Stimulated activated CD8-positive, alpha-beta memory T cell treated with anti-CD3 and anti-CD28 coated beads, Interleukin-7, amount 100 ng/mL, for 24 hours (primary cell): Measurements from ENCODE around the gene NEDD4L.

Experiments
- DNase-seq: peaks from one replicate; pipeline ENCODE4 v3.0.0-alpha.2; 2020; ENCODE audit warnings: low read depth

Gene NEDD4L

GRCh38 chr18:58211510-58211909, 167.5 kb downstream of the NEDD4L start:
- no peak for DNase-seq

GRCh38 chr18:58212274-58212673, 168.2 kb downstream of the NEDD4L start:
- no peak for DNase-seq

DNA sequence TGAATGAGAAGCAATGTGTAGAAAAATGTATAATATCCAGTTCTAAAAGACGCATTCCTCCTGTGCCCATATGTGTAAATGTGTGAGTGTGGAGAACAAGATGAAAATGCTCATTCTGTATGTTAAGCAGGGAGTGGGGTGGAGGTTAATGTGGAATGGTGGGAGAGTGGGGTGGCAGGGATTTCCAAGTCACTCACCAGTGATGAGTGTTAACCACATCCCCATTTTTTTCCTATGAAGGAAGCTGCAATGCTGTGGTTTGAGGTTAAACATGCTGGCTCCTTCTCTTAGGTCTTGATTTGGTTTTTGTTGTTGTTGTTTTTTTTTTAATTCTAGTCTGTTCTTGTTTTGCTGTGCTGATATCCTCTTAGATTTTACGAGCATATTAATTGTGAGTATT, 169.4 kb downstream of the NEDD4L start:
- no peak for DNase-seq

- DNase-seq = no peak
Observed at GRCh38 chr18:58215011-58215410, 171.0 kb downstream of the NEDD4L start.

DNA sequence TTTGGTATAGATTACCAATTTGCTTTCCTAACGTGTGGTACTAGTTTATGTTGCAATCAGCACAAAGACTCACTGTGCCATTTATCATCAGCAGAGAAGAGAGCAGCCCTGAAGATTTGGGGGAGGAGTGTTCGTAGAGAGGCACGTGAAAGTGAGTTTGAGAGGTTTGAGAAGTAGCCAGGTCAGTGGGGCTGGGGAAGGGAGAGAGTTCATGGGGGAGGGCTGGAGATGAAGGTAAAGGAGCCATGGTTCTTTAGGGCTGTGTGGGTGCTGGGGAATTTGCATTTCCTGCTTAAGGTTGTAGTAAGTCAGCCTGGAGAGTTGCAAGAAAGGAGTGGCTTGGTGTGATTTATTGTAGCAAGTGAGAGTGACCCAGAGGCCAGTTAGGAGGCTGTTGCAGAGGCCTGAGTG, 172.1 kb downstream of the NEDD4L start:
- DNase-seq = no peak

DNA sequence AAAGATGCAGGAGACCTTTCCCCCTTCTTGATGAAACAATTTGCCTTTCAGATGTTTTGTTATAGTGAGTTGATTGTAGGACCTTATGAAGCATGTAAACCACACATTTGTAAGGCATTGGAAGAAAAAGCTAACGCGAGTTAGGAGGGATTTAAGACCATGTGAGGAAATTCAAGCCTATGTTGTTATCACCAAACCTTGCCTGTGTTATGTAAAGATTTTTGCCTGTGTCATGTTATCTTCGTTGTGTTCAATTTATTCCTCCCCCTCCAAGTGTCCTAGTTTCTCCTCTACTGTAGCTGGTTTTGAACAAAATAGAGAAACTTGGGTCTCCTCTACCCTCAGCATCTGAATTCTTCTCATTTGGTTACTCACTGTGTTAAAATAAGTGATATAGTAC, 173.0 kb downstream of the NEDD4L start:
- no peak for DNase-seq

DNA sequence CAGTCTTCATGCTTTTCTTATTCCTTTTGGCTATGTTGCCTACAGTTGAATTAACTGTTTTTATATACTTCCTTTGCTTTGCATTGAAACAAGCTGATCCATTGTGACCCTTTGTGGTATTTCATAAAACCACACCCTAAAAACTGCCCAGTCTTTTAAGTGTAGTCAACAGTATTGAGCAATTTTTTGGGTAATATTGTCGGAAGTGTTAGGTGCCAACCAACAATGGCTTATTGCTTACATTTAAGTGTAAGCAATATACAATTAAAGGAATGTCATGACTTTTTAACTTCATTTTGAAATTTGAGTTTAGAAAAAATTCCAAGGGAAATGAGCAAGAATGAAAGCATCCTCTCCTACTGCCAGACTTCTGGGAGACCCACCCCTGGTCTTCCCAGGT, 174.1 kb downstream of the NEDD4L start:
- DNase-seq = no peak

- DNase-seq = no peak
Observed at GRCh38 chr18:58221060-58221725, 177.2 kb downstream of the NEDD4L start.

DNA sequence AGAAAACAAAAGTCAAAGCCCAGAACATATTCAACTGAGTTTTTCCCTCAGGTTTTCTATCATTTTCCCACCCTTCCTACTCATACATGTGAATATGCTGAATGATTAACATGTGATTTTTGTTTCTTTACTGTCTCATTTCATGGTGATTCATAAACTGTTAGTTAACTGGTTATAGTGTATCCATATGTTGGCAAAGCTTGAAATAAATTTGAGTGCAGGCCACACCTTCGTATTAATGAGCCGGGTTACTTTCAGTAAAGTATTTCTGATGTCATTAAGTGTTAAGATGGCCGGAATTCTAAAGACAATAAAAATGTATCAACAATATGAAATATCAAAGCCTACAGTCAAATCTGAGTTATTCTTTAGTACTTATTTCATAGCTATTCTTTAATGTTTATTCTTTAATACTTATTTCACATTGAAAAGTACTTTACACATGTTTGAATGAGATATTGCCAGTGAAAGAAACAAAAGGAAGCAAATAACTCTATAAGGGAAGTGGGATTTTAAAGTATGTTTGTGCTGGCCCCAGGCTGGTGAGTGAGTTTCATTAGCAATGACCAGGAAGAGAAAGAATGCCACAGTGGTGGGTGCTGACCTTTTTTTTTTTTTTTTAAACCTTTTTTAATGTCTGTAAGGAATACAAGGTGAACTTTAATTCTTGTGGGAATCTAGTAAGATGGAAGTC, 178.6 kb downstream of the NEDD4L start:
- DNase-seq = no peak

GRCh38 chr18:58223717-58224424, 179.8 kb downstream of the NEDD4L start:
- no peak for DNase-seq

DNA sequence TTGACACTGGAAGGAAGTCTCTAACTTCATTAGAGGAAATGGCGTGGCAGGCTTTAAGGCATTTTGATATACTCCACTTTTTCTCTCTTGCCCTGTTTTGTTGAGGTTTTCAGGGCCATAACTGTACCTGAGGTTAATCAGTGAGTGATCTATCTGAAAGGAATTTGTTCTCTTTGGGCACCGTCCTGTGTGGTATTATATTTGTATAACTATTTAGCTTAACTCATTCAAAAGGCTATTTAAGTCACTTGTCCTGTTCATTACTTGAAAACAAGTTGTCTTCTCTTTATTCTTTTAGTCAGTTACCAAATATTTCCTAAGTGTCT, 180.4 kb downstream of the NEDD4L start:
- no peak for DNase-seq

DNA sequence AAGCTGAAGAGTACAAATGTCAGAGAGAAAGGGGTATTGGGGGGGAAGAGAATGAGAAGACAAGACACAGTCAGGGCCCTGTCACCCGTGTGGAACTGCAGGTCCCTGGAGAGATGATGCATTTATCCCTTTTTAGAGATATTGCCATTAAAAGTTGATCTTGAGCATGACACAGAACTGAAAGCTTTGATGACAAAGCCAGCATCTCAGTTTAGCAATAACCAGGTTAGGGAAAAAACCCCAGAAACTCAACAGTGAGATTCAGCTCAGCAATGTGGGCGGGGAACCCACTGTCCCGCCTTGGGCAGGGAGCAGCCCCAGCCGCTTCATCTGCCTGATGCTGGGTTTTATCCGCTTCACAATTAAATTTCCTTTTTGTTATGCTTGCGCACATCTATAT, 181.1 kb downstream of the NEDD4L start:
- DNase-seq = no peak

DNA sequence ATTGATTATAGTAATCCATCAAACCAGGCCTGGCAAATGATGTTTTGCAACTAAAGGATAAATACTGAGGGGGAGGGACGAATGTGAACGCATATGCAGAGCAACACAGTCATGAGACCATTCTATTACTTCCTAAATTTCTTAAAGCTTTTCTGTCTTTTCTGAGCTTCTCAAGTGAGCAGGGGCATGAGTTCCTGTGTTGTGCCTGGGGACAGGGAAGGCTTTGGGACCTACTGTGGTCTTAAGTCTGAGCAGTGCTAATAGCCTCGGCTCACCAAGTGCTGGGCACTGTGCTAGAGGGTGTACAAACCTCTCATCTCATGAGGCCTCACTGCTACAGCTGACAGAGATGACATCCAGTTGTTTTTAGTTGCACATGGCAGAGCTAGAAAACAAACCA, 182.4 kb downstream of the NEDD4L start:
- no peak for DNase-seq

DNA sequence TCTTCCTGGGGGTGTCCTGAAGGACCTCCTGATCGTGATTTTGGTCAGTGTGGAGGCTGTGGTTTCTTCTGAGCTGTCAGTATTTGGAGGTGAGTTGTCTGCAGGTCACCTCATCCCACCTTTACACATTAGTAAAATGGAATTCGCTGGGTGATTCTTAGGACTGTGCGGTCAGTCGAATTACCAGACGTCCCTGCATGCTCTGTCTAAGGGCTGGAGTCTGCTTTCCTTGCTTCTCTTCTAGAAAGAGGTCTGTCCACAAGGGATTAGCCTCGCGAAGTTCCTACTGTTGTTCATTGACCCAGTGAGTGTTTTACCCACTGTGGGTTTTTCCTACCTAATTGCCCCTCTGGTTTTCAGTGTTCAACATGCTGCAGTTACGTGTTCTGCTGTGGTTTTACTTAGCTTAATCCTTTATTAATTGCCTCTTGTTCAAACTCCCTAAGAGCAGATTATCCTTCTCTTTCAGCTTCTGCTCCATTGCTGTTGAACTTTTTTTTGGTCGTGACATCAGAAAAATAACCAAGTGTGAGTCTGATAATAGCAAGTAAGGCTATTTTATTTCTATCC, 183.4 kb downstream of the NEDD4L start:
- no peak for DNase-seq

- no peak for DNase-seq
Observed at GRCh38 chr18:58228176-58228575, 184.2 kb downstream of the NEDD4L start.

DNA sequence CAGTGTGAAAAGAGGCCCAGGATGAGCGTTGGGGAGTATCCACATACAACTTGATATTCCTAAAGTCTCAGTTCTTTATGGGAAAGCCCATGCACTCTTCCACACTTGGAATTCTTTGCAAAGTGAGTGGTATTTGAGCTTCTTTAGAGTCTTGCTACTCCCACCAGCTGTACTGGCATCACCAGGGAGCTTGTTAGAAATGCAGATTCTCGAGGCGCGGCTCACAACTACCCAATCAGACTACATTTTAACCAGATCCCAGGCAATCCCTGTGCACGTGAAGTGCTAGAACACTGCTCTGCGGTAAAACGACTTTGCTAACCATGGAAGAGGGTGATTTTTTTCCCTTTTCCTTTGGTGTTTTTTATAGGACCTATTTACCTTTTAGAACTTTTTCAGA, 184.7 kb downstream of the NEDD4L start:
- no peak for DNase-seq

GRCh38 chr18:58229162-58229561, 185.1 kb downstream of the NEDD4L start:
- DNase-seq = no peak

GRCh38 chr18:58230438-58231179, 186.6 kb downstream of the NEDD4L start:
- no peak for DNase-seq

- no peak for DNase-seq
Observed at GRCh38 chr18:58231930-58232329, 187.9 kb downstream of the NEDD4L start.

- no peak for DNase-seq
Observed at GRCh38 chr18:58232668-58233067, 188.6 kb downstream of the NEDD4L start.

- DNase-seq = no peak
Observed at GRCh38 chr18:58234359-58234741, 190.3 kb downstream of the NEDD4L start.

DNA sequence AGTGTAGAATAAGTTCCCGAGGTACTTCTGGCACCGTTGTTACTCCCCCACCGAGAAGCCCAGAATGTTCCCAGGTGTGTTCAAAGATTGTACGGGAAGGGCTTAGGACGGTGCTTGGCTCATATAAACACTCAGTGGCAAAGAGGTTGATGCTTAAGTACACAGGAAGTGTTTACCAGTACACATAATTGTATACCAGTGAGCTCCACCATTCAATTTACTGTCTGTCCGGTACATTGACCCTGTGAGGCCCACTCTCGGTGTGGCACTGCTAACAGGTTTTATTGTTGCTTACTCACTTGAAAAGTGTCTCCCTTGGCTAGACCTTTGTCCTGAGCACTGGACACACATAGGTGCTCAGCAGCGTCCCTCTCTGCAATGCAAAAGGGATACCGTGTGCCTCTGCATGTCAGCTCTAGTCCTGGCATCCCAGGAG, 191.0 kb downstream of the NEDD4L start:
- no peak for DNase-seq
